ENCODE data around the gene DTNBP1. TPM values are rescaled to one million over a fixed set of nuclear protein-coding genes. Genes with fewer than 3 reads are reported as not detected.
"Not testable (repeated sequence)": the region's sequence is repeated elsewhere in the genome, so short reads cannot be mapped to it uniquely, and the experiment has no call there.

Gene DTNBP1
- total RNA-seq, 2 donors from 2014 or later: 18.9 to 23.2 TPM

DNA sequence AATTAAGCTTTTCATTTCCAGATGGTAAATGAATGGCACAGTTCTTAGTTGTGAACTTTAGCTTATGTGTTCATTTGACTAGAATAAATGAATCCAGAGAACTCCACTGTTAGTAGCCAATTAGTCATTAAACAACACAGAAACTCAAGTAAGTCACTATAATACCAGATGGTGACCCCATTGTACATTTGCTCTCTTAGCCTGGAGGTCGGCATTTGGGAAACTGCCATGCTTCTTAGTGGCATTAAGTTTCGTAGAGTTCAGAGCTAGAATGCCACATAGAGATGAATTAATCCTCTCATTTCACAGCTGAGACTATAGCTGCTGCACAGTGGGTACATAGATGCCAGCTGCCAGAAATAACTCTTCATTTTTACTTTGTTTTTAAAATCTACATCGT is 10.8 kb upstream of the DTNBP1 start:
- ATAC-seq (no peak), DNase-seq (no peak)
- intact Hi-C loops (cut with DNase I): no loop called here

DNA sequence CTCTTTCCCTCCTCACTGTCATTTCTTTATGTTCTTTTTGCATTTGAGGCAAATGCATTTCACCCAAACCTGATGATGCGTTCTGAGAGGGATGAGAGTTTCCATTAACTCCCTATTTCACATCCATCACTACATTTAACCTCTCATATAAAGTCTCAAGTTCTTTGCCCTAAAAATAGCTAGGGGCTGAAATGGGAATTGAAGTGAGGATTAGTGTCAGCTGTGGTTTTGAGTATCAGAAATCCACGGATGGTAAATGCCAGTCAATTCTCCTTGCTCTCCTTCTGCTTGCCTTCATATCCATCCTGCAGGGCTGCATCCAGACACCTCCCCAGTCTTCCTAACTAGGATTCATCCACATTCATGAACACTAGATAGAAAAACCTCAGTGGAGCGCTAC is 10.0 kb upstream of the DTNBP1 start:
- ATAC-seq (no peak), DNase-seq (no peak)
- intact Hi-C loops (cut with DNase I): no loop called here

DNA sequence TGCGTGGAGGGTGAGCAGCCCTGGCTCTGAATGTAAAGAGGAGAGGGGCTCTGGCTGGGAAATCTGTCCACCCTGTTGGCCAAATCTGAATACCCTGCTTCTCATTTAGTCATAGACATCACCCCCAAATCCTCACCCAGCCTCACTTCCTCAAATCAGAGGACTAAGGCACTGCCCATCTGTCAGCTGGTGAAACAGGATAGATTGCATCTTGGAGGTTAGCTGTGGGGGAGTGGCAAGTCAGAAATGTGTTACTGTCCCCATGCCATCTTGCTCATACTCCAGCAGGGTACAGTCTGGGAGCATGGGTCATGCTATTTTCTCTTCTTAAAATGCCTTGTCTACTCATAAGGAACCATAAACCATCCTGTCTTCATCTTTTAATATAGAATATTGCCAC is 9.5 kb upstream of the DTNBP1 start:
- no peak for DNase-seq
- ATAC-seq: no peak
- intact Hi-C loops (cut with DNase I): no loop called here

DNA sequence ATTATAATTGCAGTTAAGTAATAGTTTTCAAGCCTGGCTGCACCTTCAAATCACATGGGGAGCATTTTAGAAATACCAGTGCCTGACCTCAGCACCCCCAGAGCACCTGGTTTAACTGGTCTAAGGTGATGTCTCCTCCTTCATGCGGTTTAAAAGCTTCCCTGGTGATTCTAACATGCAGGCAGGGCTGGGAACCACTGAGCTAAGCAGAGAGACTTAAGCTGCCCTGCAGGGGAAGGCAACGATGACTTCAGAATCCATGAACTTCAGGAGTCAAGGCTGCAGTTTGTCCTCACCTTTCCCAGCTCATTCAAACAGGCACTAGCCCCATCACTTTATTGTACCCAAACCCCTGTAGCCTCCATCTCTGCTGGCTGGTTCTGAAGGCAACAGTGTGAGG is 6.1 kb upstream of the DTNBP1 start:
- ATAC-seq (no peak), DNase-seq (no peak)
- intact Hi-C loops (cut with DNase I): no loop called here

DNA sequence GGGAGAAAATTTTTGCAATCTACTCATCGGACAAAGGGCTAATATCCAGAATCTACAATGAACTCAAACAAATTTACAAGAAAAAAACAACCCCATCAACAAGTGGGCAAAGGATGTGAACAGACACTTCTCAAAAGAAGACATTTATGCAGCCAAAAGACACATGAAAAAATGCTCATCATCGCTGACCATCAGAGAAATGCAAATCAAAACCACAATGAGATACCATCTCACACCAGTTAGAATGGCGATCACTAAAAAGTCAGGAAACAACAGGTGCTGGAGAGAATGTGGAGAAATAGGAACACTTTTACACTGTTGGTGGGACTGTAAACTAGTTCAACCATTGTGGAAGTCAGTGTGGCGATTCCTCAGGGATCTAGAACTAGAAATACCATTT is 4.1 kb upstream of the DTNBP1 start:
- ATAC-seq; intact Hi-C loops (cut with DNase I); DNase-seq: not testable (repeated sequence)

DNA sequence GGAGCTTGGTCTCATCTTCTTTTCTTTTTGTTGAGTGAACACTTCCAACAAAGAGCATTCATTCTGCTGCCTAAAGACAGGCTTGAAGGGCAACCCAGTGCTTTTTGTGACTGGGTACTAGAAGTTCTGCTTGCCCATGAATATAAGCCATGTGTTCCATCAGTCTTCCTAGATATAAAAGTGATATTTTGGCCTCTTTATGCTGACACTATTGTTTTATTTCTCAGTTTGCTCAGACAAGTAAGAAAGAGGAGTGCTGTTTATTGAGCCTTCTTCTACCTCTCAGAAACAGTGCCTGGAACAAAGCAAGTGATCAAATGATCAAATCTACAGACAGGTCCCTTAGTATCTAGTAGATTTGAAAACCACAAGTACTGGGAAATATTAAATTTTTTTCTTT is 2.4 kb upstream of the DTNBP1 start:
- intact Hi-C loops (cut with DNase I): no loop called here
- ATAC-seq: no peak
- no peak for DNase-seq

DNA sequence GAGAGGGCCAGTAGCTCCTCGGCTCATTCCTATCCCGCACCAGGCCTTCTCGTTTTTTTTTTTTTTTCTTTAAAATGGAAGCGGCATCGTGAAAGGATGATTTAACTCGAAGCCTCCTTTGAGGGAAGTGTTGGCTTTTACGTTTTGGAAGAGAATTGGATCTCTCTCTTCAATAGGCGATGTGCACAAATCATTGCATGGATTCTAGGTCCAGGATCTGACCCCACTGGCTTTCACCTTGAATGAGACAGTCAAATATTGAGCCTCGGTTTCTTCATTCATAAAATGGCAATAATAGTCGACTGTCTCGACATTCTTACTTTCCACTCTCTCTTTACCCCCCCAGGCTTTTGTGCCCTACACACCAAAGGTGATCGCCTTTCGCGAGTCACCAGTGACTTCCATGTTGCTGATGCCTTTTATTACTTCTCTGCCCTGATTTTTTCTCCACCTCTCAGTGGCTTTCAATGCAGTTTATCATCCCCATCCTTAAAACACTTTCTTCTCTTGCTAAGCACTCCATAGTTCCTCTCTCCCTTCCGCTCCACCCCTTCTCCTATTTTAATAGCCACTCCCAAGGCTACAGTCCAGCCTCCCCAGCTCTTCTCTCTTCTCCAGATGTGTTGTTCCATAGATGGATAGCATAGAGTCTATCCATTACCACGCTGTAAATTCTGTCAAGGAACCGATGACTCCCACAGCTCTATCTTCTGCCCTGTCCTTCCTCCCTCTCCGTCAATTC is 473 bp upstream of the DTNBP1 start:
- intact Hi-C loops (cut with DNase I): no loop called here
- ATAC-seq (no peak), DNase-seq (no peak)

DNA sequence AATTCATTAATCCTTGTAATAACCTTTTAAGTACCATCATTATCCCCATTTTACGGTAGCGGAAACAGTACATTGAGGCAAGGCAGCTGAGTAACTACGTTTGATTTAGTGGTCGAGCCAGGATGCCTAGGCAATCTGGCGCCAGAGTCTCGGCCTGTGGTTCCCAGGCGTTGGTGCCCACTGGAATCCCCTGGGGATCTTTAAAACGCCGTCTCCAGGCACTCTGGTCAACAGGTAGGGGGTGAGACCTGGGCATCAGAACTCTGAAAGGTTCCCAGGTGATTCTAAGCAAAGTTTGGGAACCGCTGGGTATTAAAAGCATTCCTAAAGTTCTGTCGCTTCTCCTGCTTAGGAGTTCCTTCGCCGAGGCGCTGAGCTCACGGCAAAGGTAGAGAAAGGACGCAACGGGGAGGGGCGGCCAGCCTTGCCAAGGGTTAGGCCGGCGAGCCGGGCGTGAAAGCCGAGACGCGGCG is 939 bp downstream of the DTNBP1 start:
- no peak for DNase-seq
- intact Hi-C loops (cut with DNase I): no loop called here
- ATAC-seq: peak in 1 of 2 donors; percentile 4

DNA sequence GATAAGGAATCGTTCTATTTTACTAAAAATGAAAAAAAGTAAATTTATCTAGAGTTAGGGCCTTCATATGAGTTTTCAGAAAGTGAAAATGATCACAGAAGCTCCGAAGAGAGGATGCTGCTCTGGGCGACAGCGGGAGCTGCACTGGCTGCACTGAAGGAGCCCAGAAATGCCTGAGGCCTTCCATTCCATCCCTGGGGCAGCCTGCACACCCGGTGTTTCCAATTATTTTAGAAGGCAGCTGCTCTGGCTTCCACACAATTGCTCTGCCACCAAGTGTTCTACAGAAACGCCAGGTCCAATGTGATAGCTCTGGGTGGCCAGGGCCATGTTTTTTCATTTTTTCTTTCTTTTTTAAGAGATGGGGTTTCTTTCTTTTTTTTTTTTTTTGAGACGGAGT is 3.6 kb downstream of the DTNBP1 start:
- intact Hi-C loops (cut with DNase I): no loop called here
- ATAC-seq: no peak
- DNase-seq: no peak

DNA sequence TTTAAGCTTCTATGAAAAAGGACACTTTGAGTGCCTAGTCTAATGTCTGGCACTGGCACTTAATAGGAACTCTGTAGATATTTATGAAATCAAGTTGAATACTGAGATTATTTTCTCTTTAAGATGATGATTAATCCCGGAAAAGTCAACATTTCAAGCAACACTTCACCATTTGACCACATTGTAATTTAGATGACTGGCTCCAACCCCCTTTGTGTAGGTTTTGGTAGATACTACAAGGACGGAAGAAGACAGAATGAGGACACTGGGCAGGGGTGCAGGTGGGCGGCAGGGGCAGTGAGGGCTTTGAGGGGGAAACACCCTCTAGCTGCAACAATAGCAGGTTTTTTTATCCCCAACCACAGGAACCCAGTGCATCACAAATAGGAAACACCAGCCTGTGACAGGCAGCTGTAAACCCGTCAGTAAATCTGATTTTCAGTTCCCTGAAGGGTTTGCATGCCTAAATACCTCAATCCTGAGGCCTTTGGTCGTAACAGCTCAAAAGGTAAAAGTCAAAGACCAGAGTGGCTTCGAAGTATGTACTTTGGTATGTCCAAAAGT is 4.6 kb downstream of the DTNBP1 start:
- intact Hi-C loops (cut with DNase I): no loop called here
- ATAC-seq: no peak
- DNase-seq: no peak

GRCh38 chr6:15657290-15657689 is 5.5 kb downstream of the DTNBP1 start:
- ATAC-seq (no peak), DNase-seq (no peak)
- intact Hi-C loops (cut with DNase I): no loop called here

GRCh38 chr6:15656145-15656544 is 6.7 kb downstream of the DTNBP1 start:
- intact Hi-C loops (cut with DNase I): no loop called here
- DNase-seq (no peak), ATAC-seq (no peak)

- ATAC-seq: no peak
- intact Hi-C loops (cut with DNase I): no loop called here
- DNase-seq: no peak
Observed at GRCh38 chr6:15654250-15654649, 8.6 kb downstream of the DTNBP1 start.

DNA sequence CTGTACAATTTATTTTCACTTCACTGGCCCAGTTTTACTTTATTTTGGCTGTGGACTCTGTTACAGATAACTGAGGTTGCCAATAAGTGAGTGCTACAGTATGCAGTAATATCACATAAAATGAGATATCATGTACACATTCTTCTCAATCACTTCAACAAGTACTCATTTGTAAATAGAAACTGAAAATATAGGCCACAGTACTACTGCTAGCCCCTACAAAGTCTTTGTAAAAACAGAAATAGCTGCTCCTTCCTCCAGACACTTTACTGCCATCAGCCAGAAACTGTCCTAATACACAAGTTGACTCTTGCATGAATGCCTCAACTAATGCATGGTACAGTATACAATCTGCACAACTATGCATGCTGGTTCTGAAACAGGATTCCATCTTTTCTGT is 9.2 kb downstream of the DTNBP1 start:
- intact Hi-C loops (cut with DNase I): no loop called here
- DNase-seq: no peak
- no peak for ATAC-seq

GRCh38 chr6:15650004-15650559 is 12.7 kb downstream of the DTNBP1 start:
- ATAC-seq; intact Hi-C loops (cut with DNase I); DNase-seq: not testable (repeated sequence)

DNA sequence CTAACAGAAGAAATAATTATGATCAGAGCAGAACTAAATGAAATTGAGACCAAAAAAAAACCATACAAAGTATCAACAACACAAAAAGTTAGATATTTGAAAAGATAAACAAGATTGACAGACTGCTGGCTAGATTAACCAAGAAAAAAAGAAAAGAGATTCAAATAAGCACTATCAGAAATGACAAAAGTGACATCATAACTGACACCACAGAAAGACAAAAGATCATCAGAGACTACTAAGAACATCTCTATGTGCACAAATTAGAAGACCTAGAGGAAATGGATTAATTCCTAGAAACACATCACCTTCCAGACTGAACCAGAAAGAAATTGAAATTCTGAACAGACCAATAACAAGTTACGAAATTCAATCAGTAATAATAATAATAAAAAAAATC is 17.9 kb downstream of the DTNBP1 start:
- intact Hi-C loops (cut with DNase I): no loop called here
- no peak for ATAC-seq
- DNase-seq: no peak

- ATAC-seq (no peak), DNase-seq (no peak)
- intact Hi-C loops (cut with DNase I): no loop called here
Observed at GRCh38 chr6:15643542-15643941, 19.3 kb downstream of the DTNBP1 start.

DNA sequence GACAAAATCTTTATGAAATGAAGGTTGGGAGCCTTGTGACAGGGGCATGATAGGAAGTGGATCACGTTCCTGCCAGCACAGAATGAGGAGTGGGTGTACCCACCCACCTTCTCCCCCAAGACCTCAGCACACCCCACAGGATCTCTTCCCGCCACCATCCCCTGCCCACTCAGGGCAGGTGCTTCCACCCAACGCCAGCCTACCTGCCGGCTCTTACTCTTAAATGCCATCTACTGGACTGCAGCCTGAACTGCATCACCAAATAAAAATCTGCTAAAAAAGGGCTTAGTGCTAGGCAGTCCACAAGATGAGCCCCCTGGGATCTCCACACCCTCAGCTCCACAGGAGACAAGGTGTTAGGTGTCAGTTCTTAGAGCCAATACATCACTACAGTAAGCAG is 20.6 kb downstream of the DTNBP1 start:
- ATAC-seq (no peak), DNase-seq (no peak)
- intact Hi-C loops (cut with DNase I): no loop called here

- DNase-seq (no peak), ATAC-seq (no peak)
- intact Hi-C loops (cut with DNase I): no loop called here
Observed at GRCh38 chr6:15638373-15638772, 24.5 kb downstream of the DTNBP1 start.

DNA sequence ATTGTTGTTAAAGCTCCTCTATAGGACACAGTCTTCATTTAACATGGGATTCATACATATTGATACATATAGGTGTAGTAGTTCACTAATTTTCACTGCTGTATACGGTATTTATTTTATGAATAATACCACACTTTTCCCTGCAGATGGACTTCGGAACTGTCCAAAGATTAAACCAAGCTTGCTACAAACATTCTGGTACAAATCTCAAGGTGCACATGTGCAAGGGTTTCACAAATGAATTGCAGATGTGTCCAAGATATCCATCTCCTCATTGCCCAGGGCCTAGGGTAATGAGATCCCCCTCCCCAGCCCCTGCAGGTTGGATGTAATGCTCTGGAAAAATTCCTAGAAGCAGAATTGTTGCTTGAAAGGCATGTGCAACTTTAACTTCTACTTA is 31.4 kb downstream of the DTNBP1 start:
- intact Hi-C loops (cut with DNase I): no loop called here
- no peak for ATAC-seq
- DNase-seq: no peak

DNA sequence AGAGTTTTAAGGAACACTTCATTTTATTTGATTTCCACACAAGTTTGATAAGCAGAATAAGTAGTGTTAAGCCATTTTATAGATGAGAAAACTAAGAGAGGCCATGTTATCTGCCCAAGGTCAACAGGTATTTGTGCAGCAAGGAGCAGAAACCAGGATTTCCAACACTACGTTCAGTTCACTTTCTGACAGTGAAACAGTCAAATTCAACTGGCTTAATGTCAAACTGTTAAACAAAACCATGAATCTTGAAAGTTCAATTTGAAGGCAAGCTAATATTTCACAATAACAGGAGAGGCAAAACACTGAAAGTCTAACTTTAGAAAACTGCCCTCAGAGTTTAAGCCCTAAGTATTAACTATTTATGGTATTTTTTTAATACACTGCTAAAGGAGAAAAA is 32.6 kb downstream of the DTNBP1 start:
- DNase-seq (no peak), ATAC-seq (no peak)
- intact Hi-C loops (cut with DNase I): no loop called here

Data from left cardiac atrium (tissue), 4 donors.